ENCODE data around the gene GPR108. TPM values are rescaled to one million over a fixed set of nuclear protein-coding genes. Genes with fewer than 3 reads are reported as not detected.
A peak's percentile ranks its signal among the peaks of the same experiment; 100 is the strongest.

Gene GPR108
- total and polyA plus RNA-seq, 2 of the 13 experiments (the other 11 are each of a cell fraction or from before 2014, with no cell fraction given): 36.4 to 63.0 TPM

GRCh38 chr19:6714749-6715555 is 22.4 kb downstream of the GPR108 start (continued):
- peak; percentile 40; the same call in 1 of the 2 replicates for TF ChIP-seq KDM4B (CRISPR knock-in tag; IDR thresholded peaks at IDR 0.05)
- TF ChIP-seq, protein P1, sequence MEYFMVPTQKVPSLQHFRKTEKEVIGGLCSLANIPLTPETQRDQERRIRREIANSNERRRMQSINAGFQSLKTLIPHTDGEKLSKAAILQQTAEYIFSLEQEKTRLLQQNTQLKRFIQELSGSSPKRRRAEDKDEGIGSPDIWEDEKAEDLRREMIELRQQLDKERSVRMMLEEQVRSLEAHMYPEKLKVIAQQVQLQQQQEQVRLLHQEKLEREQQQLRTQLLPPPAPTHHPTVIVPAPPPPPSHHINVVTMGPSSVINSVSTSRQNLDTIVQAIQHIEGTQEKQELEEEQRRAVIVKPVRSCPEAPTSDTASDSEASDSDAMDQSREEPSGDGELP (IDR thresholded peaks at IDR 0.05; ENCODE audit: borderline replicate concordance, low read depth): no peak
- no peak for TF ChIP-seq NFIB (CRISPR knock-in tag; IDR thresholded peaks at IDR 0.05; ENCODE audit: borderline replicate concordance)
- TF ChIP-seq U2AF2 (IDR thresholded peaks at IDR 0.05; ENCODE audit: low read depth, low read length): no peak
- TF ChIP-seq, protein P2, sequence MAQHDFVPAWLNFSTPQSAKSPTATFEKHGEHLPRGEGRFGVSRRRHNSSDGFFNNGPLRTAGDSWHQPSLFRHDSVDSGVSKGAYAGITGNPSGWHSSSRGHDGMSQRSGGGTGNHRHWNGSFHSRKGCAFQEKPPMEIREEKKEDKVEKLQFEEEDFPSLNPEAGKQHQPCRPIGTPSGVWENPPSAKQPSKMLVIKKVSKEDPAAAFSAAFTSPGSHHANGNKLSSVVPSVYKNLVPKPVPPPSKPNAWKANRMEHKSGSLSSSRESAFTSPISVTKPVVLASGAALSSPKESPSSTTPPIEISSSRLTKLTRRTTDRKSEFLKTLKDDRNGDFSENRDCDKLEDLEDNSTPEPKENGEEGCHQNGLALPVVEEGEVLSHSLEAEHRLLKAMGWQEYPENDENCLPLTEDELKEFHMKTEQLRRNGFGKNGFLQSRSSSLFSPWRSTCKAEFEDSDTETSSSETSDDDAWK (CRISPR knock-in tag; IDR thresholded peaks at IDR 0.05): no peak
- TF ChIP-seq BCL6 (CRISPR knock-in tag; IDR thresholded peaks at IDR 0.05): no peak
- TF ChIP-seq ZNF33A (CRISPR knock-in tag; IDR thresholded peaks at IDR 0.05; ENCODE audit: borderline replicate concordance): no peak
- TF ChIP-seq THAP11 (CRISPR knock-in tag; IDR thresholded peaks at IDR 0.05): no peak
- TF ChIP-seq MTF1 (CRISPR knock-in tag; IDR thresholded peaks at IDR 0.05): no peak
- no peak for TF ChIP-seq EHMT2 (IDR thresholded peaks at IDR 0.05; ENCODE audit: borderline replicate concordance, low read depth, low read length)
- no peak for TF ChIP-seq NR2F1 (CRISPR knock-in tag; IDR thresholded peaks at IDR 0.05)
- TF ChIP-seq KDM6A (CRISPR knock-in tag; IDR thresholded peaks at IDR 0.05; ENCODE audit: low read depth): no peak
- no peak for TF ChIP-seq GABPA (IDR thresholded peaks at IDR 0.05; ENCODE audit: low read depth, low read length)
- TF ChIP-seq GABPA (CRISPR knock-in tag; IDR thresholded peaks at IDR 0.05; ENCODE audit: low read depth): no peak
- TF ChIP-seq MIXL1 (CRISPR knock-in tag; IDR thresholded peaks at IDR 0.05): no peak
- no peak for TF ChIP-seq ZZZ3 (CRISPR knock-in tag; IDR thresholded peaks at IDR 0.05; ENCODE audit: borderline replicate concordance)
- 0 out of 2 replicates have a peak, but pooled peaks have one; percentile 40 for TF ChIP-seq ATF7-NPFF (CRISPR knock-in tag; IDR thresholded peaks at IDR 0.05; ENCODE audit: low read depth)
- no peak for TF ChIP-seq ZKSCAN5 (CRISPR knock-in tag; IDR thresholded peaks at IDR 0.05)
- TF ChIP-seq ATF3 (CRISPR knock-in tag; IDR thresholded peaks at IDR 0.05): no peak
- no peak for TF ChIP-seq ZNF232 (CRISPR knock-in tag; IDR thresholded peaks at IDR 0.05; ENCODE audit: borderline replicate concordance)
- 0 out of 2 replicates have a peak, but pooled peaks have one; percentile 3 for TF ChIP-seq ZNF562 (CRISPR knock-in tag; IDR thresholded peaks at IDR 0.05; ENCODE audit: borderline replicate concordance)
- no peak for TF ChIP-seq ZMYM4 (CRISPR knock-in tag; IDR thresholded peaks at IDR 0.05)
- TF ChIP-seq, protein P3, sequence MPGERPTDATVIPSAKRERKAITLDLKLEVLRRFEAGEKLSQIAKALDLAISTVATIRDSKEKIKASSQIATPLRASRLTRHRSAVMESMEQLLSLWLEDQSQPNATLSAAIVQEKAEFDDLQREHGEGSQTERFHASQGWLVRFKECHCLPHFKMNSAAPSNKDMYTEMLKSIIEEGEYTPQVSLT (CRISPR knock-in tag; IDR thresholded peaks at IDR 0.05; ENCODE audit: borderline replicate concordance, low read depth): no peak
- TF ChIP-seq TRAFD1 (CRISPR knock-in tag; IDR thresholded peaks at IDR 0.05; ENCODE audit: borderline replicate concordance): no peak
- no peak for TF ChIP-seq CREM (IDR thresholded peaks at IDR 0.05)
- no peak for TF ChIP-seq CREM (CRISPR knock-in tag; IDR thresholded peaks at IDR 0.05)
- TF ChIP-seq PITX1 (CRISPR knock-in tag; IDR thresholded peaks at IDR 0.05): no peak
- TF ChIP-seq HCFC1 (IDR thresholded peaks at IDR 0.05; ENCODE audit: low read depth, low read length): no peak
